Panc1 (cell line): ENCODE measurements around the gene ARL5C.

Experiments used
- POLR2AphosphoS5 ChIP-seq: IDR thresholded peaks from 2 replicates; pipeline ENCODE4 v1.6.1; 2012; ENCODE audit warnings: mild to moderate bottlenecking, low read depth, low read length, moderate library complexity
- REST ChIP-seq, 2 experiments: IDR thresholded peaks; 2 replicates each; pipeline ENCODE4 v1.6.1; 2011 to 2012; ENCODE audit warnings: low read depth in 2 of 2, control low read depth in 1 of 2, low read length in 1 of 2, mild to moderate bottlenecking in 1 of 2, moderate library complexity in 1 of 2; ENCODE audit not compliant: insufficient read depth in 1 of 2
- SIN3A ChIP-seq: IDR thresholded peaks from 2 replicates; pipeline ENCODE4 v1.6.1; 2012; ENCODE audit warnings: low read depth, mild to moderate bottlenecking, low read length, moderate library complexity, borderline replicate concordance; ENCODE audit not compliant: insufficient read depth
- TCF7L2 ChIP-seq: IDR thresholded peaks from 2 replicates; pipeline ENCODE4 v1.6.1; 2011; ENCODE audit warnings: mild to moderate bottlenecking, low read depth, low read length, inconsistent platforms
- TF ChIP-seq, protein P1 (sequence below): fragments of 450-650 bp; IDR thresholded peaks from 2 replicates; pipeline ENCODE4 v1.5.1; 2017; ENCODE audit warnings: mild to moderate bottlenecking

DNA sequence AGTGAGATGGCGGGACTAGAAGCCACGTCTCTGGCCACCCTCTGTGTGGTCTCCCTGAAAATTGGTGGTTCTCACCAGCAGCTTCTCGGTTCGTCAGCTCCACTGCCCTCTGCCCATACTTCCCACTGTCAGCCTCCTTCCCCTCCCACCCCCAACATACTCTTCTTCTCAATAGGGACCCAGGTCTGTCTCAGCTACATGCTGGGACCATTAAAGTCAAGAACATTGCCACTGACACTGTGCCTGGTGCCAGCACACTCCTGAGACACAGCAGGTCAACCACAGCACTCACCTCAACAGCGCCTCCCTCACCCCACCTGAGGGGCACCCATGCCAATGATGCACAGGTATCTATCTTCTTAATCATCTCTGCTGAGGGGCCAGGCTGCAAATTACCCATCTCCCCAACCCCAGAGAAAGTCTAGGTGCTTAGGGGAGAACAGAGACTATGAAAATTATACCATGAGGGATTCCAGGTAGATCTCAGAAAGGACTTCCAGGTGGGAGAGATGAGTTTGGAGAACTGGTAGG is 15.8 kb downstream of the ARL5C start:
- TF ChIP-seq, protein P1, sequence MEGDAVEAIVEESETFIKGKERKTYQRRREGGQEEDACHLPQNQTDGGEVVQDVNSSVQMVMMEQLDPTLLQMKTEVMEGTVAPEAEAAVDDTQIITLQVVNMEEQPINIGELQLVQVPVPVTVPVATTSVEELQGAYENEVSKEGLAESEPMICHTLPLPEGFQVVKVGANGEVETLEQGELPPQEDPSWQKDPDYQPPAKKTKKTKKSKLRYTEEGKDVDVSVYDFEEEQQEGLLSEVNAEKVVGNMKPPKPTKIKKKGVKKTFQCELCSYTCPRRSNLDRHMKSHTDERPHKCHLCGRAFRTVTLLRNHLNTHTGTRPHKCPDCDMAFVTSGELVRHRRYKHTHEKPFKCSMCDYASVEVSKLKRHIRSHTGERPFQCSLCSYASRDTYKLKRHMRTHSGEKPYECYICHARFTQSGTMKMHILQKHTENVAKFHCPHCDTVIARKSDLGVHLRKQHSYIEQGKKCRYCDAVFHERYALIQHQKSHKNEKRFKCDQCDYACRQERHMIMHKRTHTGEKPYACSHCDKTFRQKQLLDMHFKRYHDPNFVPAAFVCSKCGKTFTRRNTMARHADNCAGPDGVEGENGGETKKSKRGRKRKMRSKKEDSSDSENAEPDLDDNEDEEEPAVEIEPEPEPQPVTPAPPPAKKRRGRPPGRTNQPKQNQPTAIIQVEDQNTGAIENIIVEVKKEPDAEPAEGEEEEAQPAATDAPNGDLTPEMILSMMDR, result no peak
- TF ChIP-seq POLR2AphosphoS5 (no peak), REST (IDR thresholded peaks at IDR 0.05; ENCODE audit: insufficient read depth in 1 of 2, low read depth in 2 of 2, low read length in 1 of 2) (no peak), SIN3A (no peak), TCF7L2 (no peak)
